Activated T-helper 1 cell treated with anti-CD3 and anti-CD28 coated beads, Interleukin-12 subunit alpha, Interleukin-12 subunit beta, Interleukin-2, Interleukin-4 antibody, amounts not matched to agents 30 ng/mL and 10 ng/mL and 1 ng/mL, durations not matched to agents 14 hours and 24 hours and 36 hours (primary cell): ENCODE data around the gene ZNF584. TPM values are rescaled to one million over a fixed set of nuclear protein-coding genes. Genes with fewer than 3 reads are reported as not detected.
A peak's percentile ranks its signal among the peaks of the same experiment; 100 is the strongest.
"Not testable (repeated sequence)": the region's sequence is repeated elsewhere in the genome, so short reads cannot be mapped to it uniquely, and the experiment has no call there.

Experiments
- DNase-seq: peaks from one replicate; pipeline ENCODE4 v3.0.0; 2021; ENCODE audit warnings: low spot score
- H3K27ac Mint-ChIP-seq: one replicate; pipeline ENCODE4 v1.8.0; 2021; ENCODE audit warnings: mild to moderate bottlenecking, mixed read lengths
- H3K27me3 Mint-ChIP-seq: one replicate; pipeline ENCODE4 v1.8.0; 2022; ENCODE audit warnings: mild to moderate bottlenecking, moderate library complexity, mixed read lengths; ENCODE audit not compliant: insufficient read depth
- H3K36me3 Mint-ChIP-seq: one replicate; pipeline ENCODE4 v1.8.0; 2021; ENCODE audit warnings: low read depth, mixed read lengths
- H3K4me1 Mint-ChIP-seq: one replicate; pipeline ENCODE4 v1.8.0; 2021; ENCODE audit warnings: low read depth, mixed read lengths
- H3K4me3 Mint-ChIP-seq: one replicate; pipeline ENCODE4 v1.8.0; 2021; ENCODE audit warnings: mild to moderate bottlenecking, moderate library complexity, mixed read lengths
- H3K9me3 Mint-ChIP-seq: one replicate; pipeline ENCODE4 v1.8.0; 2021; ENCODE audit warnings: mixed read lengths
- intact Hi-C: fragments of 100-400 bp; cut with micrococcal nuclease; formaldehyde crosslinking; loops from one replicate; pipeline ENCODE4 v1.15.1; 2024
- total RNA-seq: library from RNA; stranded (reverse); gene quantifications from 2 replicates; pipeline ENCODE4 v1.2.3, GENCODE V29; 2022

Gene ZNF584
- total RNA-seq, result 17.8 and 20.6 TPM in 2 replicates

- intact Hi-C loops, result loop anchor here (1.0 to 2.0 kb wide), 12 partner anchors 32 to 594 kb away; partner anchors contain the start of genes ERVK3-1, UBE2M, ZNF132 and ZNF274
- H3K27ac Mint-ChIP-seq, result peak within 1 kb of the TSS; percentile 98
- peaks cover 35% of the 10 kb centered on the region for H3K4me1 Mint-ChIP-seq
- H3K36me3 Mint-ChIP-seq, result peaks cover 5% of the 10 kb centered on the region
- H3K27me3 Mint-ChIP-seq, result no peaks in the 10 kb centered on the region
- peak; percentile 90 for DNase-seq
- peak within 1 kb of the TSS; percentile 84 for H3K4me3 Mint-ChIP-seq
- no peaks in the 10 kb centered on the region for H3K9me3 Mint-ChIP-seq
These were observed at the start of gene ZNF584 for GRCh38 chr19:58408152-58409009. Gene ZNF584, plus strand, starts transcription at chr19:58408649. Its CDS starts 499 bp downstream, at chr19:58409148.

- intact Hi-C loops, result loop anchor here (1.0 to 2.0 kb wide), 9 partner anchors 15 to 180 kb away; partner anchors contain the start of genes ERVK3-1, RPS5, ZNF324B and ZNF584
- DNase-seq, result no peak
- peak overlapping the region; percentile 94 for H3K4me3 Mint-ChIP-seq
- no peaks in the 10 kb centered on the region for H3K36me3 Mint-ChIP-seq
- H3K27me3 Mint-ChIP-seq, result no peaks in the 10 kb centered on the region
- peaks cover 7% of the 10 kb centered on the region for H3K4me1 Mint-ChIP-seq
- no peaks in the 10 kb centered on the region for H3K9me3 Mint-ChIP-seq
- H3K27ac Mint-ChIP-seq, result peak overlapping the region; percentile 95
These were observed 46.6 kb upstream of the ZNF584 start for GRCh38 chr19:58361900-58362271.

- H3K27me3 Mint-ChIP-seq, result no peaks in the 10 kb centered on the region
- no peaks in the 10 kb centered on the region for H3K9me3 Mint-ChIP-seq
- no peaks in the 10 kb centered on the region for H3K36me3 Mint-ChIP-seq
- peak within 1 kb of the TSS; percentile 94 for H3K4me3 Mint-ChIP-seq
- intact Hi-C loops, result loop anchor here (1.0 to 2.0 kb wide), 9 partner anchors 15 to 180 kb away; partner anchors contain the start of genes ERVK3-1, RPS5, ZNF324B and ZNF584
- H3K4me1 Mint-ChIP-seq, result peaks cover 7% of the 10 kb centered on the region
- H3K27ac Mint-ChIP-seq, result peak within 1 kb of the TSS; percentile 95
- peak; percentile 95 for DNase-seq
These were observed 46.0 kb upstream of the ZNF584 start, which contains the start of gene ZNF497 for GRCh38 chr19:58362272-58362994. Gene ZNF497, minus strand, starts transcription at chr19:58362751. Its CDS starts 5,116 bp downstream, at chr19:58357635.

- Mint-ChIP-seq H3K27ac (no peak overlapping the region), H3K36me3 (no peaks in the 10 kb centered on the region), H3K4me1 (peaks cover 7% of the 10 kb centered on the region), H3K9me3 (no peaks in the 10 kb centered on the region), H3K4me3 (no peak overlapping the region), H3K27me3 (no peaks in the 10 kb centered on the region)
- intact Hi-C loops, result no loop called here
- DNase-seq, result no peak
These were observed 44.3 kb upstream of the ZNF584 start for GRCh38 chr19:58364146-58364545.

GRCh38 chr19:58366585-58367430, 41.6 kb upstream of the ZNF584 start:
- H3K27me3 Mint-ChIP-seq, result no peaks in the 10 kb centered on the region
- no peak overlapping the region for H3K27ac Mint-ChIP-seq

GRCh38 chr19:58367698-58368454, 40.6 kb upstream of the ZNF584 start:
- H3K9me3 Mint-ChIP-seq, result no peaks in the 10 kb centered on the region

More at GRCh38 chr19:58366585-58367430, 41.6 kb upstream of the ZNF584 start:
- H3K4me1 Mint-ChIP-seq, result peaks cover 4% of the 10 kb centered on the region
- intact Hi-C loops, result no loop called here
- DNase-seq, result no peak
- no peak overlapping the region for H3K4me3 Mint-ChIP-seq
- H3K9me3 Mint-ChIP-seq, result no peaks in the 10 kb centered on the region
- H3K36me3 Mint-ChIP-seq, result no peaks in the 10 kb centered on the region

GRCh38 chr19:58368561-58369360, 39.7 kb upstream of the ZNF584 start:
- no peak for DNase-seq
- Mint-ChIP-seq H3K27me3 (no peaks in the 10 kb centered on the region), H3K4me3 (no peak overlapping the region), H3K36me3 (no peaks in the 10 kb centered on the region), H3K4me1 (no peaks in the 10 kb centered on the region), H3K27ac (no peak overlapping the region), H3K9me3 (no peaks in the 10 kb centered on the region)
- intact Hi-C loops, result no loop called here

More at GRCh38 chr19:58367698-58368454, 40.6 kb upstream of the ZNF584 start:
- Mint-ChIP-seq H3K4me3 (no peak overlapping the region), H3K27ac (no peak overlapping the region), H3K4me1 (no peaks in the 10 kb centered on the region), H3K27me3 (no peaks in the 10 kb centered on the region), H3K36me3 (no peaks in the 10 kb centered on the region)
- intact Hi-C loops, result no loop called here
- no peak for DNase-seq

- Mint-ChIP-seq H3K9me3 (no peaks in the 10 kb centered on the region), H3K27ac (no peak overlapping the region), H3K36me3 (no peaks in the 10 kb centered on the region), H3K4me3 (no peak overlapping the region), H3K4me1 (no peaks in the 10 kb centered on the region), H3K27me3 (no peaks in the 10 kb centered on the region)
- no peak for DNase-seq
- intact Hi-C loops, result no loop called here
These were observed 35.9 kb upstream of the ZNF584 start for GRCh38 chr19:58372311-58373133.

- Mint-ChIP-seq H3K4me1 (no peaks in the 10 kb centered on the region), H3K4me3 (no peak overlapping the region), H3K27ac (no peak overlapping the region), H3K9me3 (no peaks in the 10 kb centered on the region), H3K27me3 (no peaks in the 10 kb centered on the region), H3K36me3 (no peaks in the 10 kb centered on the region)
- intact Hi-C loops, result no loop called here
- no peak for DNase-seq
These were observed 34.2 kb upstream of the ZNF584 start for GRCh38 chr19:58374200-58374599.

- DNase-seq, intact Hi-C loops, H3K9me3 Mint-ChIP-seq, H3K27me3 Mint-ChIP-seq, H3K4me3 Mint-ChIP-seq, H3K36me3 Mint-ChIP-seq, H3K4me1 Mint-ChIP-seq, H3K27ac Mint-ChIP-seq: not testable (repeated sequence)
These were observed 31.7 kb upstream of the ZNF584 start for GRCh38 chr19:58376724-58377123.

GRCh38 chr19:58379246-58379645, 29.2 kb upstream of the ZNF584 start:
- Mint-ChIP-seq H3K9me3 (no peaks in the 10 kb centered on the region), H3K36me3 (peaks cover 2% of the 10 kb centered on the region), H3K4me3 (peak overlapping the region; percentile 87), H3K27ac (peak overlapping the region; percentile 57), H3K4me1 (peaks cover 15% of the 10 kb centered on the region), H3K27me3 (no peaks in the 10 kb centered on the region)
- intact Hi-C loops, result no loop called here
- no peak for DNase-seq
